ENCODE data around the gene AK2.
A peak's percentile ranks its signal among the peaks of the same experiment; 100 is the strongest.
"Not testable (repeated sequence)": the region's sequence is repeated elsewhere in the genome, so short reads cannot be mapped to it uniquely, and the experiment has no call there.

AK2 gene

DNA sequence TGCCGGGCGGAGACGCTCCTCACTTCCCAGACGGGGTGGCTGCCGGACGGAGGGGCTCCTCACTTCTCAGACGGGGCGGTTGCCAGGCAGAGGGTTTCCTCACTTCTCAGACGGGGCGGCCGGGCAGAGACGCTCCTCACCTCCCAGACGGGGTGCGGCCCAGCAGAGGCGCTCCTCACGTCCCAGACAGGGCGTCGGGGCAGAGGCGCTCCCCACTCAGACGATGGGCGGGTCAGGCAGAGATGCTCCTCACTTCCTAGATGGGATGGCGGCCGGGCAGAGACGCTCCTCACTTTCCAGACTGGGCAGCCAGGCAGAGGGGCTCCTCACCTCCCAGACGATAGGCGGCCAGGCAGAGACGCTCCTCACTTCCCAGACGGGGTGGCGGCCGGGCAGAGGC is 61.6 kb downstream of the AK2 start:
- not testable (repeated sequence) for DNase-seq (ENCODE audit: low read depth in 2 of 2)

DNA sequence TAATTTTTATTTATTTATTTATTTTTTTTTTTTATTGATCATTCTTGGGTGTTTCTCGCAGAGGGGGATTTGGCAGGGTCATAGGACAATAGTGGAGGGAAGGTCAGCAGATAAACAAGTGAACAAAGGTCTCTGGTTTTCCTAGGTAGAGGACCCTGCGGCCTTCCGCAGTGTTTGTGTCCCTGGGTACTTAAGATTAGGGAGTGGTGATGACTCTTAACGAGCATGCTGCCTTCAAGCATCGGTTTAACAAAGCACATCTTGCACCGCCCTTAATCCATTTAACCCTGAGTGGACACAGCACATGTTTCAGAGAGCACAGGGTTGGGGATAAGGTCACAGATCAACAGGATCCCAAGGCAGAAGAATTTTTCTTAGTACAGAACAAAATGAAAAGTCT is 63.2 kb downstream of the AK2 start:
- not testable (repeated sequence) for DNase-seq (ENCODE audit: low read depth in 2 of 2)

- no peak for DNase-seq (ENCODE audit: low read depth in 2 of 2)
These were observed 63.8 kb downstream of the AK2 start for GRCh38 chr1:32972814-32973428.

DNA sequence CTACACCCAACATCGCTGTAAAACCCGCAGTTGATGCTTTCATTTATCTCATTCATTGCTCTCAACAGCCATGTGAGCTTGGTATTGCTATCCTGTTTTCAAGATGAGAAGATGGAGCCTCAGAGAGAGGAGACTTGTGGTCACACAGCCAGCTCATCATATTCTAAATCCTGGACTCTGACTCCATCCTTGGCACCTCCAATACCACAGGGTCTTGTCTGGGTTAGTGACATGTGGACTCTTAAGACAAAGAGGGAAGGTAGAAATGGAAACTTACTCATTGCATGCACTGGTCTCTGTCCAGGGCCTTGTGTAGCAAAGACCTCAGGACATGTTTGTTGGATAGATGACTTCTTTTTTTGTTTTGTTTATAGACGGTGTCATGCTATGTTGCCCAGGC is 65.1 kb downstream of the AK2 start:
- no peak for DNase-seq (ENCODE audit: low read depth in 2 of 2)

DNA sequence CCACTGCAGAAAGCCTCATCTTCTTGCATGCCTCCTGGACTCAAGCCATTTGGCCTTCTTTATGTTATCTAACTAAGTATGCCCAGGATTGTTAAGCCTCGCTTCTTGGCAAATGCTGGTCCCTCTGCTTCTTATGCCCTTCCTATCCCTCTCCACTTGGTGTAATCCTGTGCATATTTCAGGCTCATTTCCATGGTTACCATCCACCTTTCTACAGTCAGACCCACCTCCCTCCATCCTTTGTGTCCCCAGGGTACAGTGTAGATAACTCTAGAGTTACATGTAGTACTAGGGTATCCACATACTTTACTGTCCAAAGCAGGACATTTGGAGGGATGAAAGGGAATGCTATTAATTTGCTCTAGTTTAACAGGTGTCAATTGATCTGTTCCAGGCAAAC is 65.5 kb downstream of the AK2 start:
- DNase-seq (ENCODE audit: low read depth in 2 of 2), result no peak

GRCh38 chr1:32969566-32969965 is 67.1 kb downstream of the AK2 start:
- DNase-seq (ENCODE audit: low read depth in 2 of 2), result peak in 1 of 2 experiments; percentile 53

GRCh38 chr1:32967888-32968568 is 68.7 kb downstream of the AK2 start:
- no peak for DNase-seq (ENCODE audit: low read depth in 2 of 2)

DNA sequence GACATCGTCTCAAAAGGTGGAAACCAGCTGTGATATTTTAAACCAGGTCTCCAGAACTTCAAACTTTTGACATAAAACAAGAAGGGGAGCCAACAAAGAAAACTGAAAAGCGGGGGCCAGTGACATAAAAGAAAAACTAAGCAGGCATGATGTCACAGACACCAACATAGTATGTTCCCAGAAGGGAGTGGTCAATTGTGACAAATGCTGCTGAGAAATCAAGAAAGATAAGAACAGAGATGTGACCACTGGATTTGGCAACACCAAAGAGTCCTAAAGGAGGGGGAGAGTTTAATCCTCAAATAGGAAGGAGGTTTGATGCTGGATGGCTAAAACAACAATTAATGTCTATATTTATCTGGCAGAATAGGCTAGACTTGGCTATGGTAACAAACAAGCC is 69.8 kb downstream of the AK2 start:
- DNase-seq (ENCODE audit: low read depth in 2 of 2), result no peak

- no peak for DNase-seq (ENCODE audit: low read depth in 2 of 2)
These were observed 71.4 kb downstream of the AK2 start for GRCh38 chr1:32965251-32965747.

GRCh38 chr1:32964461-32965250 is 72.0 kb downstream of the AK2 start, which contains the start of gene RNF19B:
TSS of gene RNF19B (minus strand) at chr1:32964809. CDS start at chr1:32964685, 124 bp downstream.
- DNase-seq (ENCODE audit: low read depth in 2 of 2), result peak; percentile 74 to 75

DNA sequence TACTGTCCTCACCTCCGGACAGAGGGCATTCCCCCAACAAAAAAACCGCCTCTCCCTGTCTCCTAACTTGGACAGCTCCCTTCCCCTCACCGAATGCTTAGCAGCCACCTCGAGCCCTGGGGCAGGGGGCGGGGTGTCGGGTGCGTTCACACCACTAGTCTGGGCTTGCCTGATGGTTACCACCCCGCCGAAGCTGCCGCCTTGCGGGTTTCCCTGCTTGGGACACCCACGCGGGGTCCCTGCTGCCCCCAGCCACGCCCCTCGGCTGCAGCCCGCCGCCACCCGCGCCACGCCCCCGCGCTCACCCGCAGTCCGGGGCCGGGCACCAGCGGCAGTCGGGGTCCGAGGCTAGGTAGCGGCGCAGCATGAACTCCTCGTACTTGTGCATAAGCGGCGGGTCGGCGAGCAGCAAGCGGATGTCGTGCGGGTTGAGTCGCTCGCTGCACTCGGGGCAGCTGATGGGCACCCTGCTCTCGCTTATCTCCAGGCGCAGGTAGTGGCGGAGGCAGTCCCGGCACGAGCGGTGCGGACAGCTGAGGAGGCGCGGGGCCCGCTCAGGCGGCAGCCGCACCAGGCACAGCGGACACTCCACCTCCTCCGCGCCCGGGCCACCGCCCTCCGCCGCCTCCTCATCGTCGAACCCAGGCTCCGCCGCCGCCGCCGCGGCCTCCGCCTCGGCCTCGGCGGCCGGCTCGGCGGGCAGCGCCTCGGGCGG is 72.8 kb downstream of the AK2 start:
- DNase-seq (ENCODE audit: low read depth in 2 of 2), result no peak

GRCh38 chr1:32962248-32962896 is 74.3 kb downstream of the AK2 start:
- no peak for DNase-seq (ENCODE audit: low read depth in 2 of 2)

DNA sequence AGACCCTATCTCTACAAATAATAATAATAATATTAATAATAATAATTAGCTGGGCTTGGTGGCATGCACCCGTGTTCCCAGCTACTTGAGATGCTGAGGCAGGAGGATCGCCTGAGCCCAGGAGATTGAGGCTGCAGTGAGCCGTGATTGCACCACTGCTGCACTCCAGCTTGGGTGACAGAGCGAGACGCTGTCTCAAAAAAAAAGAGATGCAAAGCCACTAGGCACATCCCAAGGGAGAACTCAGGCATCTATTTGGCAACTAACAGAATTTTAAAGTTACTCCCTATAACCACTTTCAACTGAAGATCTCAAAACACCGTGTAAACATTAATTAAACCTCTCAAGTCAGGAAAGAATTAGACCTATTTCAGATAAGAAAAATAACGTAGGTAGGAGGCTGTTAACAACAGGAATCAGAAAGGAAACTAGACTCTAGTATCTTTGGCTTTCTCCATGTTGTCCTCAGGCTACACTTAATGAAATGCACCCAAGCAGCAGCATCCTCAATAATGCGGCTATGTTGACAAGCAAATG is 75.8 kb downstream of the AK2 start:
- no peak for DNase-seq (ENCODE audit: low read depth in 2 of 2)

GRCh38 chr1:32960342-32960741 is 76.3 kb downstream of the AK2 start:
- no peak for DNase-seq (ENCODE audit: low read depth in 2 of 2)

GRCh38 chr1:32958827-32959226 is 77.9 kb downstream of the AK2 start:
- no peak for DNase-seq (ENCODE audit: low read depth in 2 of 2)
